ENCODE results near the gene THSD4. TPM values are rescaled to one million over a fixed set of nuclear protein-coding genes. Genes with fewer than 3 reads are reported as not detected.
"Not testable (repeated sequence)": the region's sequence is repeated elsewhere in the genome, so short reads cannot be mapped to it uniquely, and the experiment has no call there.

Gene THSD4
- total RNA-seq, 2 experiments from 2014 or later = not detected

DNA sequence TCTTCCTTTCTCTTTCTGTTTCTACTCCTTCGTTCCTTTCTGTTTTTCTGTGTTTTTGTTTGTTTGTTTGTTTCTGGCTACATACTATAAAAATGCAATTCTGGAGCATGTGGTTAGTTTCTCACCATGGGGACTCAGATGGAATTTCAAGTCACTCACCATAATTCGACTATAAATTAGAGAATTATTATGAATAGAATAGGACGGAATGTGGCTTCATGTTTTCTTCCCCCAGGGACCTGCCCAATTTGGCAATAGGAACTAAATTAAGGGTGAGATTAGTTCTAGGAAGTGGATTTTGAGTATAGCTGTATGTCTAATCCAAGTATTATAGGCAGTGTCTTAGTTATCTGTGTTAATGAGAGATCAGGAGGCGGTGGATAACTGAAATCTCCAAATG lies 96.9 kb downstream of the THSD4 start:
- DNase-seq (no peak), ATAC-seq (no peak)
- no peak overlapping the region for H3K4me3 Mint-ChIP-seq
- no peaks in the 10 kb centered on the region for H3K9me3 Mint-ChIP-seq (ENCODE audit: insufficient read depth)
- H3K36me3 Mint-ChIP-seq (ENCODE audit: low read depth) = no peaks in the 10 kb centered on the region
- H3K27ac Mint-ChIP-seq = no peak overlapping the region
- peaks cover 3% of the 10 kb centered on the region for H3K27me3 Mint-ChIP-seq (ENCODE audit: low read depth)
- ChIA-PET CTCF (no interaction called here), POLR2A (no interaction called here)
- H3K4me1 Mint-ChIP-seq (ENCODE audit: low read depth) = no peaks in the 10 kb centered on the region

DNA sequence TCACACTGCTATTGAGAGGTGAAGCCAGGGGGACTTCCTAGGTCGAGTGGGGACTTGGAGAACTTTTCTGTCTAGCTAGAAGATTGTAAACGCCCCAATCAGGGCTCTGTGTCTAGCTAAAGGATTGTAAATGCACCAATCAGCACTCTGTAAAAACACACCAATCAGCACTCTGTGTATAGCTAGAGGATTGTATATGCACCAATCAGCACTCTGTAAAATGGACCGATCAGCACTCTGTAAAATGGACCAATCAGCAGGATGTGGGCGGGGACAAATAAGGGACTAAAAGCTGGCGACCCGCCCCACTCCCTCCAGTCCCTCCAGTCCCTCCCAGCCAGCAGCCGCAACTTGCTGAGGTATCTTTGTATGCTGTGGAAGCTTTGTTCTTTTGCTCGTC lies 98.7 kb downstream of the THSD4 start:
- POLR2A ChIA-PET; CTCF ChIA-PET; H3K4me1 Mint-ChIP-seq (ENCODE audit: low read depth); DNase-seq; ATAC-seq; H3K36me3 Mint-ChIP-seq (ENCODE audit: low read depth); H3K9me3 Mint-ChIP-seq (ENCODE audit: insufficient read depth); H3K27me3 Mint-ChIP-seq (ENCODE audit: low read depth); H3K27ac Mint-ChIP-seq; H3K4me3 Mint-ChIP-seq: not testable (repeated sequence)

DNA sequence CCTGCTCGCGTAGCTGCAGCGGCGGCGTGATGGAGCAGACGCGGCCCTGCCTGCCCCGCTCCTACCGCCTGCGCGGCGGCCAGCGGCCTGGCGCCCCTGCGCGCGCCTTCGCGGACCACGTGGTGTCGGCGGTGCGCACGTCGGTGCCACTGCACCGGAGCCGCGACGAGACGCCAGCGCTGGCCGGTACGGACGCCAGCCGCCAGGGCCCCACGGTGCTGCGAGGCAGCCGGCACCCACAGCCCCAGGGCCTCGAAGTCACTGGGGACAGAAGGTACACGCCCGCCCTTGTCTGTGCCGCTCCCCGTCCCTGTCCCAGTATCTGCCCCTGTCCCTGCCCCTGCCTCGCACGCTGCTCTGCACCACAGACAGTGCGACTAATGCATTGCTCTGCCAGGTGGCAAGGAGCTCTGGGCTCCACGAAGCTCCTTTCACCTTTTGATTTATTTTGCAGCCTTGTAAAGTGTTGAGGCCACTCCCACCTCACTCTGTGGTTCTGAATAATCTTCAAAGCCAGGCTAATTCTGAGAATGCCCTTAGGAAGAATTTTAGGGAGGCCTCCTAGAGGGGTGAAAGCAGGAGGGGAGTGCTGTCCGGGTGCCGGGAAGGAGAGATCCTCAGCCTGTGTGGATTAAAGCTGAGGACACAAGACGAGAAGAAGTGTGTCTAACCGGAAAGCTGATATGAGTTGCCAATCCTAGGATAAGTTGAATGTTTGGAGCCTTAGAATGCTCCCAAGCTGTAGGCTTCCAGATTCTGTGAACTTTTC lies 100.0 kb downstream of the THSD4 start:
- no peak for ATAC-seq
- H3K36me3 Mint-ChIP-seq (ENCODE audit: low read depth) = no peaks in the 10 kb centered on the region
- H3K27ac Mint-ChIP-seq = no peak overlapping the region
- no peak for DNase-seq
- H3K4me1 Mint-ChIP-seq (ENCODE audit: low read depth) = no peaks in the 10 kb centered on the region
- H3K4me3 Mint-ChIP-seq = no peak overlapping the region
- CTCF ChIA-PET = no interaction called here
- H3K9me3 Mint-ChIP-seq (ENCODE audit: insufficient read depth) = no peaks in the 10 kb centered on the region
- H3K27me3 Mint-ChIP-seq (ENCODE audit: low read depth) = peaks cover 3% of the 10 kb centered on the region
- POLR2A ChIA-PET = no interaction called here

DNA sequence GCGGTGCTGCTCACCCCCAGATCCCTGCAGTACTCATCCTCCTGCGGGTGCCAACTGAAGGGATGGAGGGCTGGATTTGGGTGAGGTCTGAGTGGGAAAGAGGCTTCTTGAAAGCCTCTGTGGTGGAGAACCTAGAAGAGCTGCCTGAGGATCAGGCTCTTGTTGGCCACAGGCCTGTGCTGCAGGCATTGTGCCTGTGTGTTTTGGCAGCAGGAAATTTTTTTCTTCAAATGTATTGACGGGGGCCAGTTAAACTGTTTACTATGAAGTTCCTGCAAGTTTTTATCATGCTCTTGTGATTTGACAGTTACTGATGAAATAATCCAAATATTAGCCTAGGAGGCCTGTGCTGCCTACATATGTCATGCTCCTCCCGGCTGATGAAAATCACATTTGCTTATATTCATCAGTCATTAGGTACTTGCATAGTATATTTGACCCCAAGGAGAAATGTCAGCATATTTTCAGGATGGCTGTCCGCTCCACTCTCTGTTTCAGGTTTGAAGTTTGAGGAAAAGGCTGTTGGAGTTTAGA lies 103.1 kb downstream of the THSD4 start:
- DNase-seq (no peak), ATAC-seq (no peak)
- ChIA-PET CTCF (no interaction called here), POLR2A (no interaction called here)
- H3K4me3 Mint-ChIP-seq = no peak overlapping the region
- H3K9me3 Mint-ChIP-seq (ENCODE audit: insufficient read depth) = no peaks in the 10 kb centered on the region
- peaks cover 2% of the 10 kb centered on the region for H3K27me3 Mint-ChIP-seq (ENCODE audit: low read depth)
- H3K27ac Mint-ChIP-seq = no peak overlapping the region
- H3K36me3 Mint-ChIP-seq (ENCODE audit: low read depth) = no peaks in the 10 kb centered on the region
- no peaks in the 10 kb centered on the region for H3K4me1 Mint-ChIP-seq (ENCODE audit: low read depth)

DNA sequence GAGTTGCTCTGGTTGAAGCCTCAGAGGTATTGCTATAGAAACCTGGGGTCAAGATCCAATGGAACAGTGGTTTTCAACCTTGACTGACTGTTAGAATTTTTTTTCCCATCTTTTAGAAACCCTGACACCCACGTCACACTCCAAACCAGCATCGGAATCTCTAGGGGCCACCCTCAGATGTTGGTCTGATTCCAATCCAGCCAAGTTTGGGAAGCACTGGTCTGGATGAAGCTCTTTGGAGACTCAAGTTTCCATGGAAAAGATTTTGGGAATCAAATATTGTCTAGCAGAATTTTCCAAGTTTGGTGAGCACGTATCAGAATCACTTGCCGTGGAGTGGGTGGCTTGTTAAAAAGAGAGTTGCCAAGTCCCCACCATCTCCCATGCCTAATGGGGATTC lies 103.8 kb downstream of the THSD4 start:
- POLR2A ChIA-PET = no interaction called here
- H3K27ac Mint-ChIP-seq = no peak overlapping the region
- CTCF ChIA-PET = no interaction called here

DNA sequence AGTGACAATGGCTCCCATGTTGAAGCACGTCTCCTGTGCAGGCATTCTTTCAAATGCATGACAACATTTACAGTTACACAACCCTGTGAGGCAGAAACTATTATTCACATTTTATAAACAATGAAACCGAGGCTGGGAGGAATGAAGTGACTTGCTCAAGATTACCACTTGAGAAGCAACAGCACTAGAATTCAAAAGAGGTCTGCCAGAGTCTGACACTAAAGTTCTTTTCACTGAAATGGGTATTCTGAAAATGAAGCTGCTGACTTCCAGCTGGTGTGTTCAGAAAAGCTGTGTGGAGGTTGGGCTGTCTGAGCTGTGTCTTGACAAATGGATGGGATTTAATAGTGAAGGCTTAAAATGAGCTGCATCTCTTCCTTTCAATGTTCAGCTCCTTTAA lies 104.4 kb downstream of the THSD4 start:
- CTCF ChIA-PET = no interaction called here
- no peak for DNase-seq
- H3K4me3 Mint-ChIP-seq = no peak overlapping the region

More for the DNA sequence above, 103.8 kb downstream of the THSD4 start:
- no peaks in the 10 kb centered on the region for H3K9me3 Mint-ChIP-seq (ENCODE audit: insufficient read depth)
- no peaks in the 10 kb centered on the region for H3K36me3 Mint-ChIP-seq (ENCODE audit: low read depth)
- no peaks in the 10 kb centered on the region for H3K4me1 Mint-ChIP-seq (ENCODE audit: low read depth)
- ATAC-seq (no peak), DNase-seq (no peak)
- no peak overlapping the region for H3K4me3 Mint-ChIP-seq
- peaks cover 7% of the 10 kb centered on the region for H3K27me3 Mint-ChIP-seq (ENCODE audit: low read depth)

DNA sequence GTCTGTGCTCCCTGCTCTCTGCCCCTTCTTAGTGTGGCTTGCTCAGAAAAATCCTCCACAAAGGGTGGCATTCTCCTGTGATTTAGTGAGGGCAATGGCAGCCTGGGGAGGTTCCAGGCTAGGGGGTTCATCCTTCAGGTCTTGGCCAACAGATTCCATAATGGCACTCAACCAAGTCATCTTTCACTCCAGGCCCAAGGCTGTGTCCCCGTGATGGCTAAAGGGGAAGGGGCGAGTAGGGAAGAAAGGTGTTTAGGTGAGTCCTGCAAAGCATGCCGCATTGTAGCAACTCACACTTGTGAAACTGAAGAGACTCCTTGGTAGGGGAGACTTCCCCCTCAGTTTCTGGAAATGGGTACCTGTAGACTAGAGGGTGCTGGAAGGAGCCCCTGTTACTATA lies 105.6 kb downstream of the THSD4 start:
- no peak overlapping the region for H3K4me3 Mint-ChIP-seq
- no peak for ATAC-seq

More for the DNA sequence above, 104.4 kb downstream of the THSD4 start:
- Mint-ChIP-seq H3K4me1 (ENCODE audit: low read depth) (no peaks in the 10 kb centered on the region), H3K9me3 (ENCODE audit: insufficient read depth) (no peaks in the 10 kb centered on the region), H3K27me3 (ENCODE audit: low read depth) (peaks cover 7% of the 10 kb centered on the region), H3K36me3 (ENCODE audit: low read depth) (no peaks in the 10 kb centered on the region), H3K27ac (no peak overlapping the region)
- ATAC-seq = no peak
- POLR2A ChIA-PET = no interaction called here

DNA sequence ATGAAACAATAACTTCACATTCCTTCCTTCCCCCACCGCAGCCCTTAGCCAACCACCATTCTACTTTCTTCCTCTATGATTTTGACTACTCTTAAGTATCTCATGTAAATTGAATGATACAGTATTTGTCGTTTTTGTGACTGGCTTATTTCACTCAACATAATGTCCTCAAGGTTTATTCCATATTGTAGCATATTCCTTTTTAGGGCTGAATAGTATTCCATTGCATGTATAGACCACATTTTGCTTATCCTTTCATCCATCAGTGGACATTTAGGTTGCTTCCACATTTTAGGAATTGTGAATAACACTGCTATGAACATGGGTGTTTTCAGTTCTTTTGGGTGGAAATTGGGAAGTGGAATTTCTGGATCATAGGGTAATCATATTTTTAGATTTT lies 106.1 kb downstream of the THSD4 start:
- Mint-ChIP-seq H3K4me3 (no peak overlapping the region), H3K27me3 (ENCODE audit: low read depth) (peaks cover 5% of the 10 kb centered on the region), H3K9me3 (ENCODE audit: insufficient read depth) (no peaks in the 10 kb centered on the region), H3K27ac (no peak overlapping the region), H3K36me3 (ENCODE audit: low read depth) (no peaks in the 10 kb centered on the region), H3K4me1 (ENCODE audit: low read depth) (no peaks in the 10 kb centered on the region)
- no peak for ATAC-seq
- ChIA-PET CTCF (no interaction called here), POLR2A (no interaction called here)
- DNase-seq = no peak

More for the DNA sequence above, 105.6 kb downstream of the THSD4 start:
- Mint-ChIP-seq H3K27ac (no peak overlapping the region), H3K36me3 (ENCODE audit: low read depth) (no peaks in the 10 kb centered on the region), H3K27me3 (ENCODE audit: low read depth) (peaks cover 5% of the 10 kb centered on the region), H3K4me1 (ENCODE audit: low read depth) (no peaks in the 10 kb centered on the region), H3K9me3 (ENCODE audit: insufficient read depth) (no peaks in the 10 kb centered on the region)
- ChIA-PET POLR2A (no interaction called here), CTCF (no interaction called here)
- DNase-seq = no peak

DNA sequence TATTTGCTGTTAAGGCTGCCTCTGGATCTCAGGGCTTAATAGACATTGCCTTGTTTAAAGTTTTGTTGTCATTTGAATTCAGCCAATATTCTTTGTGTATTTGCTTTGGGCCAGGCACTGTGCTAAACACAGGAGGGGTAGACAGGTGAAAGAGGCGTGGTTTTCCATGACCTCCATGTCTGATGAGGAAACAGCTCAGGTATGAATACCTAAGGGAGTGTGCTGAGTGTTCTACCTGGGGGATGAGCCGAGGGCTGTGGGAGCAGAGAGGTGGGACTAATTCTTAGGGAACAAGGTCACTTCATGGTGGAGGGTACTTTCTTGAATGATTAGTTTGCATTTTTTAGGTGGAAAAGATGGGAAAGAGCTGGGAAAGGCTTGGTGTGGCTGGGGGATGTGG lies 108.2 kb downstream of the THSD4 start:
- Mint-ChIP-seq H3K36me3 (ENCODE audit: low read depth) (no peaks in the 10 kb centered on the region), H3K4me1 (ENCODE audit: low read depth) (no peaks in the 10 kb centered on the region), H3K27me3 (ENCODE audit: low read depth) (peaks cover 5% of the 10 kb centered on the region), H3K9me3 (ENCODE audit: insufficient read depth) (no peaks in the 10 kb centered on the region), H3K27ac (no peak overlapping the region), H3K4me3 (no peak overlapping the region)
- ChIA-PET CTCF (no interaction called here), POLR2A (no interaction called here)
- no peak for ATAC-seq
- DNase-seq = no peak

DNA sequence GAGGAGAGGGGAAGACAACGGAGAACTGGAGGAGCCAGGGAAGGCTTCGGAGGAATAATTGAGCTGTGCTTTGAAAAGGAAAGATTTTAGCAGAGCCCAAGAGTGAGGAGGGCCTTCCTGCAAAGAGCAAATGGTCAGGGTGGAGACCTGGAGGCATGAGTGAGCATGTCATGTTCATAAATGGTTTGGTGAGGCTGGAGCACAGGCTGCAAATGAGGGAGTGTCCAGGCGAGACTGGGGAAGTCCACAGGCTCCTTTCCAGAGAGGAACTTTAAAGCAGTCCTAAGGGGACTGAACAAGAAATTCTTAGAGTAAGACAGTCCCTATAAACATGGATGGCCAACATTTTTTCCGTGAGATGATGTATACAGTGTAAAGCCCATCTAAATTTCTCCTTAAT lies 108.8 kb downstream of the THSD4 start:
- ChIA-PET POLR2A (no interaction called here), CTCF (no interaction called here)
- peaks cover 5% of the 10 kb centered on the region for H3K27me3 Mint-ChIP-seq (ENCODE audit: low read depth)
- no peak overlapping the region for H3K4me3 Mint-ChIP-seq
- H3K9me3 Mint-ChIP-seq (ENCODE audit: insufficient read depth) = no peaks in the 10 kb centered on the region
- H3K27ac Mint-ChIP-seq = no peak overlapping the region
- DNase-seq (no peak), ATAC-seq (no peak)
- H3K4me1 Mint-ChIP-seq (ENCODE audit: low read depth) = no peaks in the 10 kb centered on the region
- H3K36me3 Mint-ChIP-seq (ENCODE audit: low read depth) = no peaks in the 10 kb centered on the region

DNA sequence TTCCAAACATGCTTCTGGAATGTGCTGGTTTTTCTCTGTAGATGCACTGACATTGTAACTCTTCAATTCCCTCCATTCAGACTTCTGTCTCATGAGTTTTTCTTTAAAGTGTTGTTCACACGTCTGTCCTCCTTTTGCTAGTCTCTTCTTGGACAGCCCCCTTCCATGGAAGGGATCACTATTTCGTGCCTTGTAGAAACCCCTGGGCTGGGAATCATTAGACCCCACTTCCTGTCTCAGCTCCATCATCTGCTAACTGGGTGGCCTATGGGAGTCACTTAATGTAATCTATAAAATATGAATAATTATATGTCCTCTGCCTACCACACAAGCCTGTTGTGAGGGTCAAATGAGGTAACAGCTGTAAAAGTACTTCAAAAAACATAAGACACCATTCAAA lies 110.6 kb downstream of the THSD4 start:
- no peaks in the 10 kb centered on the region for H3K4me1 Mint-ChIP-seq (ENCODE audit: low read depth)
- no peaks in the 10 kb centered on the region for H3K9me3 Mint-ChIP-seq (ENCODE audit: insufficient read depth)
- H3K27me3 Mint-ChIP-seq (ENCODE audit: low read depth) = peaks cover 5% of the 10 kb centered on the region
- ChIA-PET POLR2A (no interaction called here), CTCF (interaction anchor here (0.6 kb wide), 1 partner anchor 425 kb away, joined by 3 read pairs; no protein-coding TSS in a partner anchor)
- DNase-seq (no peak), ATAC-seq (no peak)
- H3K36me3 Mint-ChIP-seq (ENCODE audit: low read depth) = no peaks in the 10 kb centered on the region
- no peak overlapping the region for H3K4me3 Mint-ChIP-seq
- no peak overlapping the region for H3K27ac Mint-ChIP-seq

DNA sequence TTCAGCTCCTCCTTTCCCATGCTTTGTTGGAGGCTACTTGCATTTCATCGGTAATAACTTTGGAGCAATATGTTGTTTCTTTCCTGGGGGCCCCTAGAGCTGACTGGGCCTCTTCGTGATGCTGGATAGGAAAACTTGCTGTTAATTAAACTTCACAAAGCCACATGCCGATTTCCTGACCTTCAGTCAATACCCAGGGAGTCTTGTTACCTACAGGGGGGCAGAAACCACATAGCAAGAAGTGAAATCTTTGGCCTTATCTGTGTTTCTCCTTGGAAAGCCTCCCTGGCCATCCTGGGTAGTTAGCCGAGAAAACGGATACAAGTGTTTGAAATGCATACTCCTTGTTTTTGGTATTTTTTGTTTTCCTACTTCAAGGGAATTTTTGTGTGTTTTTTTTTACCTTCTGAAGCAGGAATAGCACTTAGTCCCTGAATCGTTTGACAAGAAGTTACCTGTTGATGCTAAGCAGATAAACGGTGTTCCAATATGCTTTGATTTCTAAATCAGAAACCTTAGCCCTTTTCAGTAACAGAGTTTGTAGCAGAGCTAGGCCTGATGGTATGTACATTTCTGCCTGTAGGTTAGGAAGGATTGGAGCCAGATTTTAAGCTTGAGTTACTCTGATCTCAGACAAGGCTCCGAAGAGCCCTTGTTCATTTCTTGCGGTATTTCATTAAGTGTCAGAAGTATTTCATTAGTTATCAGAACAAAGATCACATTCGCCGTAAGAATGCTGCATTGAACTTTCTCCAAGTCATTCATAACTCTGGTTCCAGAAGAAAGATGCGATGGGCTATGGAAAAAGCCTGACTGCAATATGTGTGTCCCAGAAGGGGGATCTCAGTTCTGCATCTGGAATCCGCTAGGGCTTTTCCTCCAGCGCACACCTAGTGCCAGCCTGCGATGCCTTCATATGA lies 111.5 kb downstream of the THSD4 start:
- no peaks in the 10 kb centered on the region for H3K9me3 Mint-ChIP-seq (ENCODE audit: insufficient read depth)
- no peaks in the 10 kb centered on the region for H3K36me3 Mint-ChIP-seq (ENCODE audit: low read depth)
- no peak overlapping the region for H3K4me3 Mint-ChIP-seq
- H3K4me1 Mint-ChIP-seq (ENCODE audit: low read depth) = no peaks in the 10 kb centered on the region
- ChIA-PET POLR2A (no interaction called here), CTCF (interaction anchor here (0.6 kb wide), 1 partner anchor 424 kb away, joined by 3 read pairs; no protein-coding TSS in a partner anchor)
- ATAC-seq (no peak), DNase-seq (no peak)
- peaks cover 5% of the 10 kb centered on the region for H3K27me3 Mint-ChIP-seq (ENCODE audit: low read depth)
- H3K27ac Mint-ChIP-seq = no peak overlapping the region

Data from activated CD8-positive, alpha-beta T cell treated with anti-CD3 and anti-CD28 coated beads, Interleukin-2, amount 10 ng/mL, durations not matched to agents 7 days and 5 days (primary cell).